IMR-90 (cell line): ENCODE measurements around the gene TMOD1. TPM values are rescaled to one million over a fixed set of nuclear protein-coding genes. Genes with fewer than 3 reads are reported as not detected.

Experiments
- ATAC-seq: fragments of 200-7000 bp; cut with Tn5 transposase; 2 replicates; pipeline ENCODE4 v1.9.1; 2020; ENCODE audit warnings: low read depth, mild to moderate bottlenecking, moderate library complexity
- BruUV-seq: library from RNA; stranded (reverse); fragments of 400-500 nt; replicated peaks from 2 replicates; lab custom pipeline; 2021; lab: Mats Ljungman, UMichigan
- CTCF ChIA-PET: fragments of 300-600 bp; formaldehyde crosslinking; extraction: SDS; loops from one replicate; lab custom pipeline; 2021; ENCODE audit warnings: antibody characterized with exemption; lab: Yijun Ruan, JAX
- POLR2A ChIA-PET: fragments of 300-600 bp; sonication (Branson Sonifier 250); formaldehyde crosslinking; loops from one replicate; lab custom pipeline; 2022; ENCODE audit warnings: antibody characterized with exemption; ENCODE audit not compliant: unreplicated experiment; lab: Charles Lee
- DNase-seq: peaks from one replicate; pipeline ENCODE4 v3.0.0; 2013
- H2AFZ ChIP-seq: replicated peaks from 2 replicates; pipeline ENCODE3; 2013; ENCODE audit warnings: low read length, mild to moderate bottlenecking; ENCODE audit not compliant: poor library complexity
- H2AK5ac ChIP-seq: 2 replicates; pipeline ENCODE4 v1.6.1; 2013; ENCODE audit warnings: low read depth, low read length, inconsistent platforms
- H2AK9ac ChIP-seq: replicated peaks from 2 replicates; pipeline ENCODE3; 2013; ENCODE audit warnings: mild to moderate bottlenecking, low read depth, low read length, moderate library complexity; ENCODE audit not compliant: poor library complexity
- H2BK120ac ChIP-seq: 2 replicates; pipeline ENCODE4 v1.6.1; 2013; ENCODE audit warnings: low read depth, low read length, inconsistent platforms
- H2BK15ac ChIP-seq: 3 replicates; pipeline ENCODE4 v1.6.1; 2013; ENCODE audit warnings: low read depth, low read length, inconsistent platforms
- H2BK20ac ChIP-seq: 2 replicates; pipeline ENCODE4 v1.6.1; 2013; ENCODE audit warnings: low read depth, mild to moderate bottlenecking, inconsistent platforms, low read length, moderate library complexity
- H2BK5ac ChIP-seq: 2 replicates; pipeline ENCODE4 v1.6.1; 2013; ENCODE audit warnings: mild to moderate bottlenecking, low read depth, low read length, inconsistent platforms; ENCODE audit not compliant: poor library complexity, severe bottlenecking
- H3K14ac ChIP-seq: replicated peaks from 2 replicates; pipeline ENCODE4 v1.6.1; 2013; ENCODE audit warnings: low read depth, low read length, inconsistent platforms
- H3K18ac ChIP-seq: 2 replicates; pipeline ENCODE4 v1.6.1; 2013; ENCODE audit warnings: low read depth, low read length, control low read depth
- H3K23ac ChIP-seq: 2 replicates; pipeline ENCODE4 v1.6.1; 2013; ENCODE audit warnings: low read depth, low read length, inconsistent platforms
- H3K27ac ChIP-seq: 2 replicates; pipeline ENCODE4 v1.5.1; 2013; ENCODE audit warnings: mild to moderate bottlenecking, control low read depth, low read length; ENCODE audit not compliant: insufficient read depth
- H3K27me3 ChIP-seq: 2 replicates; pipeline ENCODE4 v1.6.1; 2013; ENCODE audit warnings: low read length; ENCODE audit not compliant: control insufficient read depth, insufficient read depth
- H3K36me3 ChIP-seq: 2 replicates; pipeline ENCODE4 v1.6.1; 2013; ENCODE audit warnings: low read length, mixed read lengths; ENCODE audit not compliant: control insufficient read depth, insufficient read depth
- H3K4ac ChIP-seq: 2 replicates; pipeline ENCODE4 v1.6.1; 2013; ENCODE audit warnings: low read depth, low read length, inconsistent platforms
- H3K4me1 ChIP-seq: 2 replicates; pipeline ENCODE4 v1.6.1; 2013; ENCODE audit warnings: low read length, mixed read lengths; ENCODE audit not compliant: control insufficient read depth, insufficient read depth
- H3K4me2 ChIP-seq: 2 replicates; pipeline ENCODE4 v1.6.1; 2013; ENCODE audit warnings: low read depth, mild to moderate bottlenecking, control low read depth, low read length, moderate library complexity
- H3K4me3 ChIP-seq: 2 replicates; pipeline ENCODE4 v1.5.1; 2013; ENCODE audit warnings: low read depth, mild to moderate bottlenecking, control low read depth, low read length, moderate library complexity; ENCODE audit not compliant: insufficient read depth
- H3K56ac ChIP-seq: 2 replicates; pipeline ENCODE4 v1.6.1; 2013; ENCODE audit warnings: low read length, inconsistent platforms; ENCODE audit not compliant: insufficient read depth; ENCODE audit errors: extremely low read depth
- H3K79me1 ChIP-seq, 2 experiments: 2 replicates each; pipeline ENCODE4 v1.6.1; 2013; ENCODE audit warnings: low read length in 2 of 2, inconsistent platforms in 1 of 2, low read depth in 1 of 2
- H3K9ac ChIP-seq: 2 replicates; pipeline ENCODE4 v1.6.1; 2013; ENCODE audit warnings: low read depth, low read length, control low read depth
- H3K9me1 ChIP-seq: 2 replicates; pipeline ENCODE4 v1.6.1; 2013; ENCODE audit warnings: low read length, inconsistent platforms; ENCODE audit not compliant: insufficient read depth
- H3K9me3 ChIP-seq: 2 replicates; pipeline ENCODE4 v1.6.1; 2013; ENCODE audit warnings: low read length; ENCODE audit not compliant: control insufficient read depth, insufficient read depth
- H4K20me1 ChIP-seq: 2 replicates; pipeline ENCODE4 v1.6.1; 2013; ENCODE audit warnings: low read length, inconsistent platforms; ENCODE audit not compliant: insufficient read depth
- H4K5ac ChIP-seq: 2 replicates; pipeline ENCODE4 v1.6.1; 2013; ENCODE audit warnings: mild to moderate bottlenecking, low read depth, low read length, control low read depth
- H4K8ac ChIP-seq, 2 experiments: 2 replicates each; pipeline ENCODE4 v1.6.1; 2013; ENCODE audit warnings: low read depth in 2 of 2, low read length in 2 of 2, control low read depth in 1 of 2, inconsistent platforms in 1 of 2
- H4K91ac ChIP-seq: 2 replicates; pipeline ENCODE4 v1.6.1; 2013; ENCODE audit warnings: low read depth, low read length, inconsistent platforms; ENCODE audit not compliant: insufficient read depth
- BHLHE40 ChIP-seq: fragments of 150-350 bp; IDR thresholded peaks from 2 replicates; pipeline ENCODE4 v1.6.1; 2016; ENCODE audit warnings: mild to moderate bottlenecking, low read depth, low read length
- CEBPB ChIP-seq: IDR thresholded peaks from 2 replicates; pipeline ENCODE4 v1.6.1; 2012; ENCODE audit warnings: low read depth, low read length, improper control_type of control experiment
- CHD1 ChIP-seq: IDR thresholded peaks from 2 replicates; pipeline ENCODE4 v1.6.1; 2012; ENCODE audit warnings: low read depth, low read length, improper control_type of control experiment
- CTCF ChIP-seq: conservative IDR thresholded peaks from 2 replicates; pipeline ENCODE4 v1.5.1; 2012; ENCODE audit warnings: mild to moderate bottlenecking, low read depth, low read length, improper control_type of control experiment
- ELK1 ChIP-seq: fragments of 150-350 bp; IDR thresholded peaks from 2 replicates; pipeline ENCODE4 v1.6.1; 2016; ENCODE audit warnings: low read depth, mild to moderate bottlenecking, low read length, moderate library complexity, borderline replicate concordance
- FOS ChIP-seq: fragments of 150-350 bp; IDR thresholded peaks from 2 replicates; pipeline ENCODE4 v1.6.1; 2016; ENCODE audit warnings: low read depth, low read length
- MAFK ChIP-seq: IDR thresholded peaks from 2 replicates; pipeline ENCODE4 v1.6.1; 2012; ENCODE audit warnings: low read depth, low read length, improper control_type of control experiment
- MAZ ChIP-seq: IDR thresholded peaks from 2 replicates; pipeline ENCODE4 v1.6.1; 2012; ENCODE audit warnings: low read depth, mild to moderate bottlenecking, low read length, improper control_type of control experiment, moderate library complexity, borderline replicate concordance
- MXI1 ChIP-seq: IDR thresholded peaks from 2 replicates; pipeline ENCODE4 v1.6.1; 2012; ENCODE audit warnings: low read depth, mild to moderate bottlenecking, low read length, moderate library complexity, borderline replicate concordance
- NFE2L2 ChIP-seq: fragments of 150-350 bp; IDR thresholded peaks from 2 replicates; pipeline ENCODE4 v1.6.1; 2016; ENCODE audit warnings: low read depth, mild to moderate bottlenecking, low read length
- POLR2A ChIP-seq: IDR thresholded peaks from 2 replicates; pipeline ENCODE4 v1.6.1; 2012; ENCODE audit warnings: mild to moderate bottlenecking, low read depth, low read length
- RAD21 ChIP-seq: IDR thresholded peaks from 2 replicates; pipeline ENCODE4 v1.6.1; 2012; ENCODE audit warnings: low read length, improper control_type of control experiment
- RCOR1 ChIP-seq: IDR thresholded peaks from 2 replicates; pipeline ENCODE4 v1.6.1; 2012; ENCODE audit warnings: mild to moderate bottlenecking, low read length, improper control_type of control experiment; ENCODE audit not compliant: insufficient replicate concordance
- RFX5 ChIP-seq: IDR thresholded peaks from 2 replicates; pipeline ENCODE4 v1.8.0; 2012; ENCODE audit warnings: low read depth, mild to moderate bottlenecking, low read length, moderate library complexity
- SMC3 ChIP-seq: fragments of 150-350 bp; IDR thresholded peaks from 2 replicates; pipeline ENCODE4 v1.6.1; 2016; ENCODE audit warnings: low read depth, mild to moderate bottlenecking, antibody characterized with exemption, low read length, moderate library complexity
- USF2 ChIP-seq: fragments of 150-350 bp; IDR thresholded peaks from 2 replicates; pipeline ENCODE4 v1.6.1; 2017; ENCODE audit warnings: mild to moderate bottlenecking, antibody characterized with exemption, low read length, low read depth
- WGBS, 2 experiments: methylation state at CpG; one replicate each; pipeline versions ENCODE4 v1.1.5 to v1.1.7; 2013; ENCODE audit warnings: missing lambda C conversion rate in 2 of 2; ENCODE audit not compliant: insufficient read length in 1 of 2; ENCODE audit errors: extremely low coverage in 2 of 2; 5-methylcytosine and 5-hydroxymethylcytosine counted together
- dilution Hi-C: fragments of 300-500 bp; cut with HindIII; formaldehyde crosslinking; loops from one replicate; pipeline ENCODE4 v1.14.3; 2018; ENCODE audit warnings: low sequenced_read_pairs; ENCODE audit not compliant: unreplicated experiment
- in situ Hi-C: fragments of 300-500 bp; cut with MboI; formaldehyde crosslinking; loops from 3 replicates; pipeline ENCODE4 v1.14.3; 2019; ENCODE audit warnings: low sequenced_read_pairs, inconsistent platforms, mixed read lengths
- intact Hi-C: fragments of 100-400 bp; cut with micrococcal nuclease; formaldehyde crosslinking; loops from 2 replicates; pipeline ENCODE4 v1.10.0; 2022
- polyA plus RNA-seq, 3 experiments: library from polyadenylated mRNA; depleted of rRNA; stranded (reverse); fragments of >200 nt; gene quantifications; 2 replicates each; pipeline ENCODE4 v1.2.3, GENCODE V29; 2012; ENCODE audit warnings: low replicate concordance in 1 of 3
- total RNA-seq: library from RNA; depleted of rRNA; stranded (reverse); fragments of >200 nt; gene quantifications from 2 replicates; pipeline ENCODE4 v1.2.3, GENCODE V29; 2012

The TMOD1 gene
- total and polyA plus RNA-seq, 2 of the 4 experiments (the other 2 are of a cell fraction) = 0.18 to 0.38 TPM

- ChIA-PET POLR2A (no interaction called here), CTCF (interaction anchor here (1.1 to 1.6 kb wide), 3 partner anchors 11 to 92 kb away, joined by 3 to 4 read pairs (median 3); no protein-coding TSS in a partner anchor)
- Histone ChIP-seq H3K4me2 (no peak overlapping the region), H3K56ac (no peak overlapping the region), H2BK20ac (no peak overlapping the region), H3K27ac (no peak overlapping the region), H2AK9ac (no peak overlapping the region), H4K8ac (no peak overlapping the region), H3K18ac (no peak overlapping the region), H3K9me3 (no peaks in the 10 kb centered on the region), H2BK15ac (no peak overlapping the region), H3K4me3 (no peak overlapping the region), H4K5ac (no peak overlapping the region), H3K4me1 (peaks cover 22% of the 10 kb centered on the region), H4K91ac (no peak overlapping the region), H2BK5ac (no peak overlapping the region), H3K9ac (no peak overlapping the region), H2BK120ac (no peak overlapping the region), H3K36me3 (no peaks in the 10 kb centered on the region), H3K27me3 (peaks cover 18% of the 10 kb centered on the region), H3K14ac (no peak overlapping the region), H2AFZ (no peak overlapping the region), H3K4ac (no peak overlapping the region), H3K23ac (no peak overlapping the region), H2AK5ac (no peak overlapping the region), H4K20me1 (0 out of 2 replicates have a peak, but pooled peaks cover 4% of the 10 kb centered on the region), H3K9me1 (peaks cover 9% of the 10 kb centered on the region), H3K79me1 (0 out of 4 replicates have a peak, but pooled peaks cover 0 to 3% of the 10 kb centered on the region in 2 experiments)
- intact Hi-C loops = no loop called here
- no CpG with 5 or more reads among the region's 1 CpG for WGBS, 2 experiments
- in situ Hi-C loops = no loop called here
- ATAC-seq = no peak
- TF ChIP-seq SMC3 (no peak), MXI1 (no peak), BHLHE40 (no peak), CHD1 (no peak), ELK1 (no peak), FOS (no peak), RAD21 (no peak), USF2 (no peak), MAZ (no peak), POLR2A (no peak), CTCF (no peak), CEBPB (no peak), NFE2L2 (no peak), RFX5 (no peak), RCOR1 (no peak), MAFK (no peak)
- no peak for DNase-seq
- BruUV-seq = no TSS peak
- dilution Hi-C loops = no loop called here
These were observed 5.3 kb downstream of the TMOD1 start for GRCh38 chr9:97506787-97507186.
